ENCODE results near the gene XPO6. TPM values are rescaled to one million over a fixed set of nuclear protein-coding genes. Genes with fewer than 3 reads are reported as not detected.
A peak's percentile ranks its signal among the peaks of the same experiment; 100 is the strongest.

The XPO6 gene
- total RNA-seq, 2 experiments from 2014 or later: 234 to 241 TPM

DNA sequence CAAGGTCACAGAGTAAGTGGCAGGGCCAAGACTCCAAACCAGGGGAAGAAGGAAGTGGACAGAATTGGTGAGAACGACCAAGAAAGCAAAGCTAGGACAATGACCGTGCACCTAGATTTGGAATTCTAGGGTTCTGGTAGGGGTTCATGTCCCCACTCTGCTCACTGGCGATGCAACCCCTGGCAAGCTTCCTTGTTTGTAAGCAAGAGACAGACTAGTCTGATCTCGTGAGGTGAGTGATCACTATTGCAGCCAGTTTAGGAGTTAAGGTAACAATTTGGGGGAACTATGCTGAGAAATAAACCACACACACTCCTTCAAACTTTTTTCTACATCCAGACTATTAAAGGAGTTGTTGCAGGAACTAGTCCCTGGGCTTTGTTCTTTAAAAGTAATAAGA, 48.1 kb downstream of the XPO6 start:
- H3K4me1 Mint-ChIP-seq: peaks cover 80% of the 10 kb centered on the region
- DNase-seq: no peak
- H3K9me3 Mint-ChIP-seq: no peaks in the 10 kb centered on the region
- H3K27me3 Mint-ChIP-seq: no peaks in the 10 kb centered on the region
- H3K36me3 Mint-ChIP-seq: peaks cover 62% of the 10 kb centered on the region
- H3K27ac Mint-ChIP-seq: peak overlapping the region; percentile 64
- H3K4me3 Mint-ChIP-seq: no peak overlapping the region

GRCh38 chr16:28162326-28162877, 49.4 kb downstream of the XPO6 start:
- Mint-ChIP-seq H3K36me3 (peaks cover 59% of the 10 kb centered on the region), H3K4me3 (no peak overlapping the region), H3K27me3 (no peaks in the 10 kb centered on the region), H3K27ac (peak overlapping the region; percentile 40), H3K9me3 (no peaks in the 10 kb centered on the region), H3K4me1 (peaks cover 73% of the 10 kb centered on the region)
- no peak for DNase-seq

GRCh38 chr16:28161626-28162025, 50.1 kb downstream of the XPO6 start:
- Mint-ChIP-seq H3K9me3 (no peaks in the 10 kb centered on the region), H3K27me3 (no peaks in the 10 kb centered on the region), H3K36me3 (peaks cover 55% of the 10 kb centered on the region), H3K27ac (peak overlapping the region; percentile 40), H3K4me3 (no peak overlapping the region), H3K4me1 (peaks cover 66% of the 10 kb centered on the region)
- no peak for DNase-seq

DNA sequence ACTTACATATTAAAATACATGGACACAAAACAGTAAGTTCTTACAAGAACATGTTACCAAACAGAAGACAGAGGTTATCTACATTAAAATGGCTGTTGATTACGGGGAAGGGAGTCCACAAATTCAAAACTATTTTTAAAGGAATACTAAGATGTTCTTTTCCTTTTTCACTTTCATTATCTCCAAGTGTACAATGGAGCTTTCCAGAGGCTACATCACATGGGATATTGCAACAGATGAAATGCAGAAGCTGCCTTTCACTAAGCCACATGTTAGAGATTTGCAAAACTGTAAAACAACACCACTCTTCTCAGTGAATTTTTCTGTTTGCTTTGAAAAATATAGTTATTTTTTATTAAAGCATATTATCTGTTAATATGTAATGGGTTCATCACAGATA, 53.6 kb downstream of the XPO6 start:
- no peak for DNase-seq
- Mint-ChIP-seq H3K9me3 (no peaks in the 10 kb centered on the region), H3K36me3 (peaks cover 47% of the 10 kb centered on the region), H3K4me3 (no peak overlapping the region), H3K27me3 (no peaks in the 10 kb centered on the region), H3K27ac (no peak overlapping the region), H3K4me1 (peaks cover 56% of the 10 kb centered on the region)

- no peaks in the 10 kb centered on the region for H3K9me3 Mint-ChIP-seq
- H3K4me3 Mint-ChIP-seq: no peak overlapping the region
- no peak for DNase-seq
- H3K4me1 Mint-ChIP-seq: peaks cover 47% of the 10 kb centered on the region
- no peak overlapping the region for H3K27ac Mint-ChIP-seq
- no peaks in the 10 kb centered on the region for H3K27me3 Mint-ChIP-seq
- peaks cover 48% of the 10 kb centered on the region for H3K36me3 Mint-ChIP-seq
Measured at GRCh38 chr16:28156056-28156680, 55.6 kb downstream of the XPO6 start.

- H3K27me3 Mint-ChIP-seq: no peaks in the 10 kb centered on the region
- H3K36me3 Mint-ChIP-seq: peaks cover 55% of the 10 kb centered on the region
- no peak overlapping the region for H3K4me3 Mint-ChIP-seq
- no peak for DNase-seq
- no peak overlapping the region for H3K27ac Mint-ChIP-seq
- H3K4me1 Mint-ChIP-seq: peaks cover 50% of the 10 kb centered on the region
- no peaks in the 10 kb centered on the region for H3K9me3 Mint-ChIP-seq
Measured at GRCh38 chr16:28155293-28155692, 56.5 kb downstream of the XPO6 start.

GRCh38 chr16:28151180-28151579, 60.6 kb downstream of the XPO6 start:
- Mint-ChIP-seq H3K9me3 (no peaks in the 10 kb centered on the region), H3K27ac (peak overlapping the region; percentile 23), H3K36me3 (peaks cover 70% of the 10 kb centered on the region), H3K4me3 (no peak overlapping the region), H3K27me3 (no peaks in the 10 kb centered on the region), H3K4me1 (peaks cover 76% of the 10 kb centered on the region)
- no peak for DNase-seq

GRCh38 chr16:28149011-28149888, 62.5 kb downstream of the XPO6 start:
- H3K4me3 Mint-ChIP-seq: peak overlapping the region; percentile 38
- no peaks in the 10 kb centered on the region for H3K9me3 Mint-ChIP-seq
- H3K27ac Mint-ChIP-seq: peak overlapping the region; percentile 69
- peaks cover 77% of the 10 kb centered on the region for H3K4me1 Mint-ChIP-seq
- DNase-seq: peak; percentile 14
- H3K27me3 Mint-ChIP-seq: no peaks in the 10 kb centered on the region
- peaks cover 68% of the 10 kb centered on the region for H3K36me3 Mint-ChIP-seq

GRCh38 chr16:28146536-28146935, 65.2 kb downstream of the XPO6 start:
- Mint-ChIP-seq H3K4me1 (peaks cover 91% of the 10 kb centered on the region), H3K4me3 (no peak overlapping the region), H3K36me3 (peaks cover 71% of the 10 kb centered on the region), H3K27ac (peak overlapping the region; percentile 72), H3K27me3 (no peaks in the 10 kb centered on the region), H3K9me3 (no peaks in the 10 kb centered on the region)
- no peak for DNase-seq

DNA sequence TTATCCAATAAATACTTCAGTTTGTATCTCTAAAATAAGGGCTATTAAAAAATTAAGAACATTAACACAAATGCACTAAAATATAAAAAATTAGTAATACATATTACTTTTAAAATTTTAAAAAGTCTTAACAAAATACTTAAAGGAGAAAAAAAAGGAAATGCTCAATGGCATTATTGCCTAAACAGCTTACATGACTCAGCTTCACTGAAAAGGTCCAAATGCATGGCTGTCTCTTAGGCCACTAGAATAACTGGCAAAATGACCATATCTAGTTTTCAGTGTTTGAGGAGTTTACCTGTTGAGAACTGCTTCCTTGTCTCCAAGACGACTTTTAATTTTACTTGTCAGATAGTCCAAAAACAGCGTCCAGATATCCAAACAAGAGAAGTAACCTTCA, 66.0 kb downstream of the XPO6 start:
- Mint-ChIP-seq H3K27ac (peak overlapping the region; percentile 54), H3K9me3 (no peaks in the 10 kb centered on the region), H3K36me3 (peaks cover 71% of the 10 kb centered on the region), H3K27me3 (no peaks in the 10 kb centered on the region), H3K4me1 (peaks cover 91% of the 10 kb centered on the region), H3K4me3 (no peak overlapping the region)
- DNase-seq: no peak

DNA sequence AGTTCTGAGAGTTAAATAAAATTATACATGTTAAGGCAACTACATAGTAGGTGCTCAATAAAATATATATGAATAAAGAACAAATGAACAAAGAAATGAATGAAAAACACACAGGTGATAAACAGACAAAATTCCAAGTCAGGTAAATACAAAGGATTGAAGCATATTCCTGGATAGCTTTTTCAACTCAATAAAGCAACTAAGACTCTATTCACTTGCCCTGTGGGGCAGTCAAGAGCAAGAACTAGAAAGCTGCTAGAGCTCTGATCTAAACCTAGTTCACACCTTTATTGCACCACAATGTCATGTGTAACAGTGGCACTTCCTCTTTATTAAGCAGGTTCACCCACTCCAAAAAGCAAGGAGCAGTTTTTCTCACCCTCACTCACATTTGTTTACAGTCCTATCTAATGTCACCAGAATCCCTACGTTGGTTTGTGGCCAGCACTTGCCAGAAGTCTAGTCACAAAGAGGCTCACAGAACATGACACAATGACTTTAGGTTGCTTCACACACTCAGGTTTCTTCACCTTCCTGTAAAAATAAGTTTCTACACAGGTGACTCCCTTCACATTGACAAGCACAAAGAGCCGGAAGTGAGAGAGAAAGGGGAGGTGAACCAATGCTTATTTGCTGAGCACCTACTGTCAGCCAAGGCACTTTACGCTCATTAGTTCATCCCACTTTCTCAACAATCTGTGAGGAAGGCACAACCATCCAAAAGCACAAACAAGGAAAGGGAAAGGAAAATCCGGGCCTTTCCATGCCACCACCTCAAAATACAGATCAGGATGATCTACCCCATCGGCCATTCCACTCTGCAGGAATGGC, 70.8 kb downstream of the XPO6 start:
- DNase-seq: peak; percentile 64
- H3K4me1 Mint-ChIP-seq: peaks cover 86% of the 10 kb centered on the region
- peak overlapping the region; percentile 52 for H3K4me3 Mint-ChIP-seq
- peaks cover 65% of the 10 kb centered on the region for H3K36me3 Mint-ChIP-seq
- no peaks in the 10 kb centered on the region for H3K27me3 Mint-ChIP-seq
- peak overlapping the region; percentile 94 for H3K27ac Mint-ChIP-seq
- peaks cover 2% of the 10 kb centered on the region for H3K9me3 Mint-ChIP-seq

DNA sequence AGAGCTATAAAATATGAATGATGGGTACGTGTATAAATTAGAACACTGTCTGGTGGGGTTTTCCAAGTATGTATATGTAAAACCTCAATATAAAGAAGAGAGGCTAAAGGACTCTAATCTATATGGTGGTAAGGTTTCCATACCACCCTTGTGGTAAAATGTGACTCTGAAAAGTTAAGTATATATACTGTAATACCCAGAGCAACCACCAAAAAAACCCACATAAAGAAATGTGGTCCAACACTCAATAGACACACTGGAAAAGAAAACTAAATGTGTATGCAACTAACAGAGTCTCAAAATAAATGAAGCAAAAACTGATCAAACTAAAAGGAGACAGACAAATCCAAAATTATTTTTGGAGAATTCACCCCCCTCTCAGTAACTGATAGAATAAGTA, 72.2 kb downstream of the XPO6 start:
- peaks cover 73% of the 10 kb centered on the region for H3K4me1 Mint-ChIP-seq
- peak overlapping the region; percentile 91 for H3K27ac Mint-ChIP-seq
- H3K9me3 Mint-ChIP-seq: peaks cover 2% of the 10 kb centered on the region
- H3K4me3 Mint-ChIP-seq: peak overlapping the region; percentile 52
- peaks cover 57% of the 10 kb centered on the region for H3K36me3 Mint-ChIP-seq
- no peak for DNase-seq
- no peaks in the 10 kb centered on the region for H3K27me3 Mint-ChIP-seq

- no peak for DNase-seq
- Mint-ChIP-seq H3K9me3 (peaks cover 2% of the 10 kb centered on the region), H3K27ac (peak overlapping the region; percentile 86), H3K27me3 (no peaks in the 10 kb centered on the region), H3K36me3 (peaks cover 60% of the 10 kb centered on the region), H3K4me3 (no peak overlapping the region), H3K4me1 (peaks cover 50% of the 10 kb centered on the region)
Measured at GRCh38 chr16:28136751-28137434, 74.9 kb downstream of the XPO6 start.

DNA sequence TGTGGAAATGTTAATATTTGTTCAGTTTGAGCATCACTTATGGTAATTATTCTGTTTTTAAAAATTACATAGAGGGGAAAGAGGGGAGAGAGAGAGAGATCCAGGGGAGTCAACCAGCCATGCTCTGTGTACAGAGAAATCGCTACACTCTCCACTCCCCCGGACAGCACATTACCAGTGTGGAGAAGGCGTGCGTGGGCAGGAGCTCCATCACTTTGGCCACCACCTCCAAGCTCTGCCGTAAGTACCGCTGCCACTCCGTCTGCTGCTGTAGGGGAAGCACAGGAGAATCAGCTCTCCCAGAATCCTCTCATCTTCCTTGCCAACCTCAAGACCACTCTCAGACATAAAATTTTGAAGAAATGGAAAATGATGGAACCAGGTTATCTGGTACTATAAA, 78.1 kb downstream of the XPO6 start:
- H3K4me1 Mint-ChIP-seq: peaks cover 33% of the 10 kb centered on the region
- no peak for DNase-seq
- no peak overlapping the region for H3K4me3 Mint-ChIP-seq
- H3K27me3 Mint-ChIP-seq: no peaks in the 10 kb centered on the region
- peaks cover 45% of the 10 kb centered on the region for H3K36me3 Mint-ChIP-seq
- peak overlapping the region; percentile 63 for H3K27ac Mint-ChIP-seq
- H3K9me3 Mint-ChIP-seq: no peaks in the 10 kb centered on the region

Measured in activated naive CD8-positive, alpha-beta T cell treated with anti-CD3 and anti-CD28 coated beads for 36 hours (primary cell).